Effector memory CD4-positive, alpha-beta T cell (primary cell): ENCODE measurements around the gene ADAM33.

Experiments
- DNase-seq, 3 donors: peaks; one replicate each; pipeline ENCODE4 v3.0.0-alpha.2; 2020
- H3K27ac ChIP-seq: 2 replicates; pipeline ENCODE4 v1.7.0; 2013; ENCODE audit warnings: mild to moderate bottlenecking, low read length, moderate library complexity; ENCODE audit not compliant: insufficient read depth, poor library complexity, severe bottlenecking
- H3K27me3 ChIP-seq: replicated peaks from 2 replicates; pipeline ENCODE4 v1.7.0; 2013; ENCODE audit warnings: mild to moderate bottlenecking, low read length; ENCODE audit not compliant: insufficient read depth, control insufficient read depth, poor library complexity, severe bottlenecking
- H3K36me3 ChIP-seq: 2 replicates; pipeline ENCODE4 v1.7.0; 2013; ENCODE audit warnings: mild to moderate bottlenecking, low read length, moderate library complexity; ENCODE audit not compliant: control insufficient read depth, insufficient read depth
- H3K4me1 ChIP-seq: 2 replicates; pipeline ENCODE4 v1.7.0; 2013; ENCODE audit warnings: low read length, mild to moderate bottlenecking; ENCODE audit not compliant: control insufficient read depth, insufficient read depth, poor library complexity, severe bottlenecking
- H3K4me3 ChIP-seq: 2 replicates; pipeline ENCODE4 v1.7.0; 2013; ENCODE audit warnings: low read length, low read depth, mild to moderate bottlenecking; ENCODE audit not compliant: insufficient read depth, poor library complexity, severe bottlenecking
- H3K9me3 ChIP-seq: 2 replicates; pipeline ENCODE4 v1.7.0; 2013; ENCODE audit warnings: mild to moderate bottlenecking, low read length, moderate library complexity; ENCODE audit not compliant: control insufficient read depth

ADAM33 gene

GRCh38 chr20:3698591-3699001 lies 16.8 kb upstream of the ADAM33 start:
- DNase-seq, result no peak
- no peaks in the 10 kb centered on the region for H3K9me3 ChIP-seq
- H3K36me3 ChIP-seq, result no peaks in the 10 kb centered on the region
- H3K4me3 ChIP-seq, result no peak overlapping the region
- H3K4me1 ChIP-seq, result no peaks in the 10 kb centered on the region
- H3K27ac ChIP-seq, result no peak overlapping the region
- H3K27me3 ChIP-seq, result no peaks in the 10 kb centered on the region

GRCh38 chr20:3697588-3698305 lies 15.9 kb upstream of the ADAM33 start:
- Histone ChIP-seq H3K27me3 (no peaks in the 10 kb centered on the region), H3K4me3 (no peak overlapping the region)

GRCh38 chr20:3696745-3697587 lies 15.2 kb upstream of the ADAM33 start:
- DNase-seq, result no peak
- H3K36me3 ChIP-seq, result no peaks in the 10 kb centered on the region
- H3K27ac ChIP-seq, result no peak overlapping the region
- H3K4me3 ChIP-seq, result no peak overlapping the region
- no peaks in the 10 kb centered on the region for H3K4me1 ChIP-seq
- H3K27me3 ChIP-seq, result no peaks in the 10 kb centered on the region
- no peaks in the 10 kb centered on the region for H3K9me3 ChIP-seq

More at GRCh38 chr20:3697588-3698305, 15.9 kb upstream of the ADAM33 start:
- Histone ChIP-seq H3K36me3 (no peaks in the 10 kb centered on the region), H3K27ac (no peak overlapping the region), H3K4me1 (no peaks in the 10 kb centered on the region), H3K9me3 (no peaks in the 10 kb centered on the region)
- DNase-seq, result no peak

- H3K4me3 ChIP-seq, result no peak overlapping the region
- no peak overlapping the region for H3K27ac ChIP-seq
- H3K4me1 ChIP-seq, result no peaks in the 10 kb centered on the region
- no peak for DNase-seq
- no peaks in the 10 kb centered on the region for H3K27me3 ChIP-seq
- H3K36me3 ChIP-seq, result no peaks in the 10 kb centered on the region
- no peaks in the 10 kb centered on the region for H3K9me3 ChIP-seq
Observed at GRCh38 chr20:3696200-3696599, 14.4 kb upstream of the ADAM33 start.

GRCh38 chr20:3694864-3695263 lies 13.1 kb upstream of the ADAM33 start:
- no peak overlapping the region for H3K4me3 ChIP-seq
- H3K9me3 ChIP-seq, result no peaks in the 10 kb centered on the region
- no peaks in the 10 kb centered on the region for H3K36me3 ChIP-seq
- no peak for DNase-seq
- no peaks in the 10 kb centered on the region for H3K27me3 ChIP-seq
- no peaks in the 10 kb centered on the region for H3K4me1 ChIP-seq
- no peak overlapping the region for H3K27ac ChIP-seq

- H3K36me3 ChIP-seq, result no peaks in the 10 kb centered on the region
Observed at GRCh38 chr20:3693376-3693775, 11.6 kb upstream of the ADAM33 start.

GRCh38 chr20:3692706-3693294 lies 11.0 kb upstream of the ADAM33 start:
- H3K9me3 ChIP-seq, result no peaks in the 10 kb centered on the region
- no peak for DNase-seq
- no peaks in the 10 kb centered on the region for H3K36me3 ChIP-seq
- H3K27ac ChIP-seq, result no peak overlapping the region
- no peak overlapping the region for H3K4me3 ChIP-seq
- no peaks in the 10 kb centered on the region for H3K4me1 ChIP-seq
- H3K27me3 ChIP-seq, result no peaks in the 10 kb centered on the region

More at GRCh38 chr20:3693376-3693775, 11.6 kb upstream of the ADAM33 start:
- Histone ChIP-seq H3K4me1 (no peaks in the 10 kb centered on the region), H3K27me3 (no peaks in the 10 kb centered on the region), H3K27ac (no peak overlapping the region), H3K4me3 (no peak overlapping the region), H3K9me3 (no peaks in the 10 kb centered on the region)
- no peak for DNase-seq

GRCh38 chr20:3691897-3692296 lies 10.1 kb upstream of the ADAM33 start:
- Histone ChIP-seq H3K4me3 (no peak overlapping the region), H3K27me3 (no peaks in the 10 kb centered on the region), H3K4me1 (no peaks in the 10 kb centered on the region), H3K36me3 (no peaks in the 10 kb centered on the region), H3K9me3 (no peaks in the 10 kb centered on the region), H3K27ac (no peak overlapping the region)
- DNase-seq, result no peak

- Histone ChIP-seq H3K4me1 (no peaks in the 10 kb centered on the region), H3K36me3 (no peaks in the 10 kb centered on the region), H3K27me3 (no peaks in the 10 kb centered on the region), H3K27ac (no peak overlapping the region), H3K9me3 (no peaks in the 10 kb centered on the region), H3K4me3 (no peak overlapping the region)
- DNase-seq, result no peak
Observed at GRCh38 chr20:3691306-3691705, 9.5 kb upstream of the ADAM33 start.

- no peak for DNase-seq
- Histone ChIP-seq H3K27me3 (no peaks in the 10 kb centered on the region), H3K4me3 (no peak overlapping the region), H3K9me3 (no peaks in the 10 kb centered on the region), H3K36me3 (no peaks in the 10 kb centered on the region), H3K4me1 (no peaks in the 10 kb centered on the region), H3K27ac (no peak overlapping the region)
Observed at GRCh38 chr20:3690413-3690812, 8.6 kb upstream of the ADAM33 start.
